ENCODE measurements around the gene KIF4A. TPM values are rescaled to one million over a fixed set of nuclear protein-coding genes. Genes with fewer than 3 reads are reported as not detected.

The KIF4A gene
- total and polyA plus RNA-seq, 9 of the 15 experiments (the other 6 are each of a cell fraction or from before 2014, with no cell fraction given): 13.0 to 42.7 (median 35.9) TPM

- ChIA-PET CTCF (ENCODE audit: low intra/inter-chr PET ratio) (no interaction called here), POLR2A (interaction anchor here (1.1 kb wide), 1 partner anchor 17 kb away, joined by 3 read pairs; no protein-coding TSS in a partner anchor)
- in situ Hi-C loops (cut with MboI): loop anchor here (10.0 kb wide), 1 partner anchor 209 kb away; no protein-coding TSS in a partner anchor
- Histone ChIP-seq H3K9me3 (replicated peaks; ENCODE audit: control insufficient read depth, insufficient read depth, low read depth, low read length) (no peaks in the 10 kb centered on the region), H3K9me1 (ENCODE audit: control insufficient read depth, insufficient read depth, low read length) (no peaks in the 10 kb centered on the region), H3K36me3 (ENCODE audit: control insufficient read depth, insufficient read depth, low read length) (no peaks in the 10 kb centered on the region), H3K79me2 (ENCODE audit: control insufficient read depth, insufficient read depth, low read length) (peaks cover 3% of the 10 kb centered on the region; the same call in 2 of the 3 replicates), H2AFZ (ENCODE audit: low read depth, low read length) (0 out of 2 replicates have a peak overlapping the region, but pooled peaks have one; percentile 66), H3K27ac (ENCODE audit: extremely low read depth, low read depth, low read length) (no peak overlapping the region), H3K27me3 (ENCODE audit: control insufficient read depth in 2 of 2, insufficient read depth in 2 of 2, low read length in 2 of 2) (peaks cover 0 to 9% of the 10 kb centered on the region in 2 experiments; a peak in 1 of 5 replicates), H3K4me2 (ENCODE audit: insufficient read depth, low read length) (peak overlapping the region; percentile 70; the same call in 1 of the 2 replicates), H4K20me1 (replicated peaks; ENCODE audit: control insufficient read depth, insufficient read depth, low read length) (0 out of 2 replicates have a peak, but pooled peaks cover 9% of the 10 kb centered on the region), H3K4me3 (no peak overlapping the region), H3K4me1 (replicated peaks in 1 of 2; ENCODE audit: control insufficient read depth in 2 of 2, insufficient read depth in 2 of 2, low read length in 2 of 2) (peaks cover 0 to 23% of the 10 kb centered on the region in 2 experiments; a peak in 4 of 5 replicates), H3K9ac (ENCODE audit: insufficient read depth in 1 of 2, low read depth in 2 of 2, low read length in 2 of 2) (no peak overlapping the region; a peak in 1 of 4 replicates)
- no TSS peak for BruUV-seq (replicated peaks)
- TF ChIP-seq HEY1 (CRISPR knock-in tag; IDR thresholded peaks at IDR 0.05; ENCODE audit: borderline replicate concordance) (no peak), RUNX1 (IDR thresholded peaks at IDR 0.05; ENCODE audit: low read depth) (no peak)
- TF ChIP-seq, protein P1, sequence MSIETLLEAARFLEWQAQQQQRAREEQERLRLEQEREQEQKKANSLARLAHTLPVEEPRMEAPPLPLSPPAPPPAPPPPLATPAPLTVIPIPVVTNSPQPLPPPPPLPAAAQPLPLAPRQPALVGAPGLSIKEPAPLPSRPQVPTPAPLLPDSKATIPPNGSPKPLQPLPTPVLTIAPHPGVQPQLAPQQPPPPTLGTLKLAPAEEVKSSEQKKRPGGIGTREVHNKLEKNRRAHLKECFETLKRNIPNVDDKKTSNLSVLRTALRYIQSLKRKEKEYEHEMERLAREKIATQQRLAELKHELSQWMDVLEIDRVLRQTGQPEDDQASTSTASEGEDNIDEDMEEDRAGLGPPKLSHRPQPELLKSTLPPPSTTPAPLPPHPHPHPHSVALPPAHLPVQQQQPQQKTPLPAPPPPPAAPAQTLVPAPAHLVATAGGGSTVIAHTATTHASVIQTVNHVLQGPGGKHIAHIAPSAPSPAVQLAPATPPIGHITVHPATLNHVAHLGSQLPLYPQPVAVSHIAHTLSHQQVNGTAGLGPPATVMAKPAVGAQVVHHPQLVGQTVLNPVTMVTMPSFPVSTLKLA (conservative IDR thresholded peaks at IDR 0.05): no peak
- TF ChIP-seq, protein P2, sequence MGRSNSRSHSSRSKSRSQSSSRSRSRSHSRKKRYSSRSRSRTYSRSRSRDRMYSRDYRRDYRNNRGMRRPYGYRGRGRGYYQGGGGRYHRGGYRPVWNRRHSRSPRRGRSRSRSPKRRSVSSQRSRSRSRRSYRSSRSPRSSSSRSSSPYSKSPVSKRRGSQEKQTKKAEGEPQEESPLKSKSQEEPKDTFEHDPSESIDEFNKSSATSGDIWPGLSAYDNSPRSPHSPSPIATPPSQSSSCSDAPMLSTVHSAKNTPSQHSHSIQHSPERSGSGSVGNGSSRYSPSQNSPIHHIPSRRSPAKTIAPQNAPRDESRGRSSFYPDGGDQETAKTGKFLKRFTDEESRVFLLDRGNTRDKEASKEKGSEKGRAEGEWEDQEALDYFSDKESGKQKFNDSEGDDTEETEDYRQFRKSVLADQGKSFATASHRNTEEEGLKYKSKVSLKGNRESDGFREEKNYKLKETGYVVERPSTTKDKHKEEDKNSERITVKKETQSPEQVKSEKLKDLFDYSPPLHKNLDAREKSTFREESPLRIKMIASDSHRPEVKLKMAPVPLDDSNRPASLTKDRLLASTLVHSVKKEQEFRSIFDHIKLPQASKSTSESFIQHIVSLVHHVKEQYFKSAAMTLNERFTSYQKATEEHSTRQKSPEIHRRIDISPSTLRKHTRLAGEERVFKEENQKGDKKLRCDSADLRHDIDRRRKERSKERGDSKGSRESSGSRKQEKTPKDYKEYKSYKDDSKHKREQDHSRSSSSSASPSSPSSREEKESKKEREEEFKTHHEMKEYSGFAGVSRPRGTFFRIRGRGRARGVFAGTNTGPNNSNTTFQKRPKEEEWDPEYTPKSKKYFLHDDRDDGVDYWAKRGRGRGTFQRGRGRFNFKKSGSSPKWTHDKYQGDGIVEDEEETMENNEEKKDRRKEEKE (IDR thresholded peaks at IDR 0.05; ENCODE audit: borderline replicate concordance in 1 of 2, control insufficient read depth in 1 of 2, low read depth in 2 of 2, low read length in 1 of 2): no peak
- peak; percentile 29 for FAIRE-seq
- DNase-seq (ENCODE audit: extremely low read depth in 1 of 4, low spot score in 3 of 4): no peak
- intact Hi-C loops (cut with micrococcal nuclease): loop anchor here (10.0 kb wide), 1 partner anchor 509 kb away; no protein-coding TSS in a partner anchor
- ATAC-seq: no peak
- 17% methylated on average over 2 of the region's 2 CpGs for WGBS (ENCODE audit: insufficient coverage, low coverage, missing lambda C conversion rate)
These were observed 166.4 kb downstream of the KIF4A start for GRCh38 chrX:70456256-70456655.

Measured in K562 (cell line).